Measurements from ENCODE around the gene LRFN5. TPM values are rescaled to one million over a fixed set of nuclear protein-coding genes. Genes with fewer than 3 reads are reported as not detected.

LRFN5 gene
- total and polyA plus RNA-seq, 2 of the 8 experiments (the other 6 are each of a cell fraction or from before 2014, with no cell fraction given), result 0.85 to 4.7 TPM

GRCh38 chr14:41629876-41630275, 23.2 kb downstream of the LRFN5 start:
- no peaks in the 10 kb centered on the region for H3K27me3 ChIP-seq (replicated peaks in 1 of 4; ENCODE audit: control insufficient read depth in 3 of 4, extremely low read depth in 1 of 4, insufficient read depth in 3 of 4, low read length in 3 of 4)
- H4K5ac ChIP-seq (ENCODE audit: insufficient read length, low read depth, low read length), result no peak overlapping the region
- H3K36me3 ChIP-seq (ENCODE audit: control insufficient read depth in 2 of 4, insufficient read depth in 4 of 4, low read length in 3 of 4), result no peaks in the 10 kb centered on the region
- H3K4ac ChIP-seq (replicated peaks; ENCODE audit: insufficient read length, low read depth, low read length), result no peak overlapping the region
- 74% methylated on average over 1 of the region's 1 CpG; no CpG with 5 or more reads in 1 of the 2 experiments for WGBS, 2 experiments (ENCODE audit: extremely low coverage in 1 of 2, insufficient coverage in 1 of 2, insufficient read length in 1 of 2, insufficient replicate concordance in 2 of 2, low coverage in 1 of 2, low lambda C conversion rate in 2 of 2, missing lambda C conversion rate in 1 of 2)
- no peak overlapping the region for H3K4me2 ChIP-seq (ENCODE audit: insufficient read depth in 1 of 2, low read depth in 2 of 2, low read length in 2 of 2)
- H3K4me3 ChIP-seq (ENCODE audit: extremely low read depth in 1 of 4, insufficient read depth in 2 of 4, low read depth in 3 of 4, low read length in 4 of 4), result no peak overlapping the region
- no peak overlapping the region for H2AFZ ChIP-seq (ENCODE audit: low read length)
- FAIRE-seq (no peak), DNase-seq (ENCODE audit: low read depth in 1 of 2, low spot score in 2 of 2) (no peak)
- no peak overlapping the region for H3K56ac ChIP-seq (replicated peaks; ENCODE audit: insufficient read length, low read depth, low read length)
- H3K14ac ChIP-seq (ENCODE audit: insufficient read length), result no peak overlapping the region
- H2BK15ac ChIP-seq (ENCODE audit: low read length), result no peak overlapping the region
- H2BK5ac ChIP-seq (ENCODE audit: low read depth, low read length), result no peak overlapping the region
- H2BK120ac ChIP-seq (replicated peaks; ENCODE audit: low read depth, low read length), result no peak overlapping the region
- H3K9ac ChIP-seq (replicated peaks in 1 of 4; ENCODE audit: extremely low read depth in 1 of 4, low read depth in 3 of 4, low read length in 3 of 4), result no peak overlapping the region
- no peak overlapping the region for H2BK12ac ChIP-seq (ENCODE audit: low read depth, low read length)
- no peaks in the 10 kb centered on the region for H3K4me1 ChIP-seq (replicated peaks in 1 of 4; ENCODE audit: control insufficient read depth in 3 of 4, insufficient read depth in 4 of 4, low read length in 3 of 4)
- H3K23me2 ChIP-seq (ENCODE audit: low read depth, low read length), result no peaks in the 10 kb centered on the region
- H4K20me1 ChIP-seq (replicated peaks in 1 of 2; ENCODE audit: control insufficient read depth in 1 of 2, insufficient read depth in 2 of 2, low read length in 2 of 2), result no peaks in the 10 kb centered on the region
- CTCF ChIA-PET (ENCODE audit: partially characterized antibody), result interaction anchor here (0.6 to 1.3 kb wide), 3 partner anchors 29 to 350 kb away, joined by 3 read pairs; no protein-coding TSS in a partner anchor
- H3K23ac ChIP-seq (ENCODE audit: insufficient read length), result no peak overlapping the region
- H3K9me3 ChIP-seq (ENCODE audit: insufficient read depth in 2 of 2, low read depth in 1 of 2, low read length in 1 of 2), result no peaks in the 10 kb centered on the region
- no peak overlapping the region for H2BK20ac ChIP-seq (ENCODE audit: low read length)
- no peak overlapping the region for H3K27ac ChIP-seq (ENCODE audit: low read depth, low read length)
- no peak overlapping the region for H4K8ac ChIP-seq (ENCODE audit: extremely low read depth, insufficient read depth, low read length)
- H3K79me2 ChIP-seq (ENCODE audit: control insufficient read depth in 1 of 2, insufficient read depth in 2 of 2, low read length in 2 of 2), result no peaks in the 10 kb centered on the region
- POLR2A ChIA-PET (ENCODE audit: partially characterized antibody), result no interaction called here
- H2AK5ac ChIP-seq (ENCODE audit: low read depth, low read length), result no peak overlapping the region
- H3K18ac ChIP-seq (ENCODE audit: extremely low read depth, low read length), result no peak overlapping the region
- H3K79me1 ChIP-seq (ENCODE audit: low read depth, low read length), result no peaks in the 10 kb centered on the region
- H4K91ac ChIP-seq (replicated peaks; ENCODE audit: insufficient read length, low read length), result no peak overlapping the region
- TF ChIP-seq KDM4A (IDR thresholded peaks at IDR 0.05; ENCODE audit: low read depth, low read length, severe bottlenecking) (no peak), TAF7 (optimal IDR thresholded peaks at IDR 0.05; ENCODE audit: borderline replicate concordance, low read depth, low read length) (no peak), CHD1 (IDR thresholded peaks at IDR 0.05; ENCODE audit: low read depth, low read length) (no peak), RNF2 (IDR thresholded peaks at IDR 0.05; ENCODE audit: borderline replicate concordance, low read depth, low read length, missing control alignments, poor library complexity, severe bottlenecking) (no peak), USF2 (IDR thresholded peaks at IDR 0.05; ENCODE audit: low read length) (no peak), EGR1 (IDR thresholded peaks at IDR 0.05; ENCODE audit: borderline replicate concordance, low read depth, low read length) (no peak), SP2 (IDR thresholded peaks at IDR 0.05; ENCODE audit: low read length) (no peak), JUN (IDR thresholded peaks at IDR 0.05; ENCODE audit: low read depth, low read length) (no peak), HDAC6 (IDR thresholded peaks at IDR 0.05; ENCODE audit: low read depth, low read length) (no peak), JUND (IDR thresholded peaks at IDR 0.05; ENCODE audit: low read length) (no peak), MAX (IDR thresholded peaks at IDR 0.05) (no peak), NRF1 (IDR thresholded peaks at IDR 0.05; ENCODE audit: low read depth, low read length) (no peak), CEBPB (IDR thresholded peaks at IDR 0.05; ENCODE audit: low read depth, low read length) (no peak), TBP (IDR thresholded peaks at IDR 0.05; ENCODE audit: low read depth, low read length) (no peak)

Measured in H1 (cell line).